CD14-positive monocyte (primary cell): ENCODE measurements around the gene LHB. TPM values are rescaled to one million over a fixed set of nuclear protein-coding genes. Genes with fewer than 3 reads are reported as not detected.

Experiments used
- DNase-seq, 3 donors: peaks; one replicate each; pipeline ENCODE4 v3.0.0-alpha.2; 2011 to 2022
- H2AFZ ChIP-seq: 2 replicates; pipeline ENCODE4 v1.6.0; 2012; ENCODE audit warnings: mild to moderate bottlenecking, low read depth, low read length, inconsistent platforms; ENCODE audit not compliant: insufficient read depth, poor library complexity, severe bottlenecking
- H3K27ac ChIP-seq, 2 donors: 1 replicate in 1 of 2; 2 replicates in 1 of 2; pipeline ENCODE4 v1.5.1; 2012 to 2013; ENCODE audit warnings: low read length in 2 of 2, control low read depth in 1 of 2, inconsistent platforms in 1 of 2, low read depth in 1 of 2, mild to moderate bottlenecking in 1 of 2
- H3K27me3 ChIP-seq, 2 donors: one replicate each; pipeline versions ENCODE4 v1.6.0 to v1.6.1; 2011 to 2013; ENCODE audit warnings: low read length in 2 of 2; ENCODE audit not compliant: control insufficient read depth in 2 of 2, insufficient read depth in 2 of 2
- H3K36me3 ChIP-seq, 2 donors: replicated peaks in 1 of 2; 1 replicate in 1 of 2; 2 replicates in 1 of 2; pipeline versions ENCODE4 v1.5.1 to v1.6.1; 2012 to 2013; ENCODE audit warnings: low read length in 2 of 2, control low read depth in 1 of 2, inconsistent platforms in 1 of 2, mild to moderate bottlenecking in 1 of 2; ENCODE audit not compliant: insufficient read depth in 2 of 2, control insufficient read depth in 1 of 2
- H3K4me1 ChIP-seq, 2 donors: 1 replicate in 1 of 2; 2 replicates in 1 of 2; pipeline versions ENCODE4 v1.5.1 to v1.6.1; 2012 to 2013; ENCODE audit warnings: low read length in 2 of 2, control low read depth in 1 of 2, inconsistent platforms in 1 of 2, mild to moderate bottlenecking in 1 of 2, moderate library complexity in 1 of 2; ENCODE audit not compliant: insufficient read depth in 2 of 2, control insufficient read depth in 1 of 2
- H3K4me2 ChIP-seq: replicated peaks from 2 replicates; pipeline ENCODE3; 2012; ENCODE audit warnings: low read length, moderate library complexity, mild to moderate bottlenecking; ENCODE audit not compliant: poor library complexity, severe bottlenecking; ENCODE audit errors: extremely low read depth
- H3K4me3 ChIP-seq, 3 experiments: fragments of 200-600 bp in 1 of 3; sonication (generic) in 1 of 3; replicated peaks in 1 of 3; 1 replicate in 2 of 3; 2 replicates in 1 of 3; pipeline ENCODE4 v1.5.1; 2011 to 2013; ENCODE audit warnings: low read length in 3 of 3, mild to moderate bottlenecking in 3 of 3, control low read depth in 2 of 3, low read depth in 2 of 3, inconsistent platforms in 1 of 3, moderate library complexity in 1 of 3
- H3K79me2 ChIP-seq: 2 replicates; pipeline ENCODE4 v1.6.0; 2012; ENCODE audit warnings: mild to moderate bottlenecking, control low read depth, inconsistent platforms, low read length, moderate library complexity; ENCODE audit not compliant: insufficient read depth
- H3K9ac ChIP-seq: 2 replicates; pipeline ENCODE4 v1.6.0; 2017; ENCODE audit warnings: low read length, mild to moderate bottlenecking; ENCODE audit not compliant: insufficient read depth, poor library complexity, severe bottlenecking
- H3K9me3 ChIP-seq, 2 donors: replicated peaks in 1 of 2; 1 replicate in 1 of 2; 2 replicates in 1 of 2; pipeline versions ENCODE4 v1.5.1 to v1.6.1; 2012 to 2013; ENCODE audit warnings: low read length in 2 of 2, control low read depth in 1 of 2; ENCODE audit not compliant: control insufficient read depth in 1 of 2, insufficient read depth in 1 of 2
- H4K20me1 ChIP-seq: 2 replicates; pipeline ENCODE4 v1.6.0; 2012; ENCODE audit warnings: mild to moderate bottlenecking, low read length, control low read depth, moderate library complexity; ENCODE audit not compliant: insufficient read depth
- H3K27ac Mint-ChIP-seq, 7 donors: one replicate each; pipeline ENCODE4 v1.8.0; 2020; ENCODE audit warnings: mild to moderate bottlenecking in 7 of 7, mixed read lengths in 7 of 7, moderate library complexity in 6 of 7, inconsistent platforms in 2 of 7
- H3K27me3 Mint-ChIP-seq, 3 donors: one replicate each; pipeline ENCODE4 v1.8.0; 2021 to 2022; ENCODE audit warnings: low read depth in 3 of 3, mild to moderate bottlenecking in 3 of 3, mixed read lengths in 3 of 3, moderate library complexity in 3 of 3, inconsistent platforms in 1 of 3
- H3K36me3 Mint-ChIP-seq, 2 donors: one replicate each; pipeline ENCODE4 v1.8.0; 2020; ENCODE audit warnings: mixed read lengths in 2 of 2, inconsistent platforms in 1 of 2, mild to moderate bottlenecking in 1 of 2
- H3K4me1 Mint-ChIP-seq: one replicate; pipeline ENCODE4 v1.8.0; 2020; ENCODE audit warnings: mild to moderate bottlenecking, mixed read lengths
- H3K4me3 Mint-ChIP-seq, 2 donors: one replicate each; pipeline ENCODE4 v1.8.0; 2020; ENCODE audit warnings: mild to moderate bottlenecking in 2 of 2, mixed read lengths in 2 of 2, moderate library complexity in 1 of 2
- H3K9me3 Mint-ChIP-seq, 7 donors: one replicate each; pipeline ENCODE4 v1.8.0; 2020 to 2022; ENCODE audit warnings: mixed read lengths in 7 of 7, mild to moderate bottlenecking in 6 of 7, moderate library complexity in 6 of 7, inconsistent platforms in 2 of 7
- CTCF ChIP-seq: fragments of 200-600 bp; IDR thresholded peaks from one replicate; pipeline ENCODE4 v1.8.0; 2022; ENCODE audit warnings: antibody characterized with exemption, mild to moderate bottlenecking
- WGBS: methylation state at CpG from one replicate; pipeline ENCODE4 v1.1.5; 2013; ENCODE audit warnings: missing lambda C conversion rate; ENCODE audit not compliant: insufficient coverage; 5-methylcytosine and 5-hydroxymethylcytosine counted together
- intact Hi-C, 2 donors: fragments of 100-400 bp; cut with micrococcal nuclease; formaldehyde crosslinking; loops; one replicate each; pipeline versions ENCODE4 v1.15.0 to v1.15.1; 2023
- polyA plus RNA-seq, 3 donors: library from polyadenylated mRNA; depleted of rRNA in 1 of 3; unstranded in 2 of 3; stranded (reverse) in 1 of 3; fragments of 300-500 nt in 2 of 3; fragments of >200 nt in 1 of 3; fragmentation: Illumina TruSeq in 2 of 3; gene quantifications; 1 replicate in 2 of 3; 2 replicates in 1 of 3; pipeline ENCODE4 v1.2.3, GENCODE V29; 2012 to 2021

LHB gene
- polyA plus RNA-seq, 3 donors, result 0.48 TPM; not detected in 2

- H3K27ac ChIP-seq, result no peak within 1 kb of the TSS
- no peak for DNase-seq
- H3K4me1 ChIP-seq, result no peaks in the 10 kb centered on the region
- H3K27ac Mint-ChIP-seq, result no peak within 1 kb of the TSS
- no peaks in the 10 kb centered on the region for H3K9me3 ChIP-seq
- intact Hi-C loops, result no loop called here
- peaks cover 27 to 80% of the 10 kb centered on the region in 2 donors for H3K27me3 ChIP-seq
- peak within 1 kb of the TSS in 1 of 2 donors; percentile 57 for H3K4me3 Mint-ChIP-seq
- H3K4me3 ChIP-seq, result no peak within 1 kb of the TSS
- H3K9ac ChIP-seq, result no peak within 1 kb of the TSS
- WGBS, result 7% methylated on average over 44 of the region's 53 CpGs
- H3K36me3 ChIP-seq, result no peaks in the 10 kb centered on the region
- H3K9me3 Mint-ChIP-seq, result peaks cover 2 to 17% (median 6%) of the 10 kb centered on the region in 7 donors
- H4K20me1 ChIP-seq, result no peaks in the 10 kb centered on the region
- no peaks in the 10 kb centered on the region for H3K36me3 Mint-ChIP-seq
- TF ChIP-seq CTCF, result no peak
- H3K27me3 Mint-ChIP-seq, result peaks cover 79 to 93% (median 81%) of the 10 kb centered on the region in 3 donors
- H3K79me2 ChIP-seq, result no peaks in the 10 kb centered on the region
- H3K4me2 ChIP-seq, result no peak within 1 kb of the TSS
- no peak within 1 kb of the TSS for H2AFZ ChIP-seq
- no peaks in the 10 kb centered on the region for H3K4me1 Mint-ChIP-seq
Observed at GRCh38 chr19:49064768-49065611, 48.1 kb upstream of the LHB start, which contains the start of gene NTF4. NTF4 (minus strand) TSS chr19:49064818; CDS start chr19:49061997, 2,821 bp downstream.

GRCh38 chr19:49064029-49064629 is 47.2 kb upstream of the LHB start:
- peak overlapping the region in 1 of 2 donors; percentile 57 for H3K4me3 Mint-ChIP-seq
- 73% methylated on average over 8 of the region's 10 CpGs for WGBS
- peaks cover 79 to 94% (median 83%) of the 10 kb centered on the region in 3 donors for H3K27me3 Mint-ChIP-seq
- H3K4me1 Mint-ChIP-seq, result no peaks in the 10 kb centered on the region
- no peaks in the 10 kb centered on the region for H3K36me3 ChIP-seq
- H3K27me3 ChIP-seq, result peaks cover 30 to 79% of the 10 kb centered on the region in 2 donors
- no peak overlapping the region for H3K9ac ChIP-seq
- no peaks in the 10 kb centered on the region for H3K4me1 ChIP-seq
- H3K4me2 ChIP-seq, result no peak overlapping the region
- H3K36me3 Mint-ChIP-seq, result no peaks in the 10 kb centered on the region
- DNase-seq, result no peak
- intact Hi-C loops, result no loop called here
- H3K27ac Mint-ChIP-seq, result no peak overlapping the region
- no peak overlapping the region for H3K4me3 ChIP-seq
- no peak overlapping the region for H3K27ac ChIP-seq
- H4K20me1 ChIP-seq, result no peaks in the 10 kb centered on the region
- H3K9me3 Mint-ChIP-seq, result peaks cover 2 to 15% (median 6%) of the 10 kb centered on the region in 7 donors
- no peaks in the 10 kb centered on the region for H3K9me3 ChIP-seq
- no peak for TF ChIP-seq CTCF
- no peaks in the 10 kb centered on the region for H3K79me2 ChIP-seq
- H2AFZ ChIP-seq, result no peak overlapping the region
